NCI-H1417 (cell line): Measurements from ENCODE around the gene MTUS2.

Experiments used
- DNase-seq, 3 experiments: peaks; one replicate each; lab custom pipeline; 2025; lab: John Stamatoyannopoulos, UW

Gene MTUS2

GRCh38 chr13:29452773-29453616, 632.9 kb downstream of the MTUS2 start:
- no peak for DNase-seq

DNA sequence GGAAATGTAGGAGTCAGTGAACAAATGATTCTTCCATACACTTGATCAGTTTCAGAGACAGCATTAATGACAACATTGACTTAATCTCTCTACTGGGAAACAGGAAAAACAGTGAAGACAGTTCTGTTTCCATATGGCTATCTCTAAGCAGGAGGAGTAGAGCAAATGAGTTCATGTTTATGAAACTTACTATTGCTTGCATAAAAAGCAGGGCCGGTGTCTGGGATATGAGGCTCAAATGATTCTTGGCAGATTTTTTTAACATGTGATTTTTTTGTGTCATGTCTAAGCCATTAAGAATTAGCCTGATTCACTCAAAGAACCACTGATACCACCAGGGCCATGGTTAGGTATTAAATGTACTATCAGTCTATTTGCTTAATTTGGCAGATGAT, 633.5 kb downstream of the MTUS2 start:
- no peak for DNase-seq

- peak in 1 of 3 experiments; percentile 1 for DNase-seq
Observed at GRCh38 chr13:29454931-29455481, 634.9 kb downstream of the MTUS2 start.

- DNase-seq, result no peak
Observed at GRCh38 chr13:29456419-29456818, 636.3 kb downstream of the MTUS2 start.

GRCh38 chr13:29457299-29457698, 637.2 kb downstream of the MTUS2 start:
- DNase-seq, result no peak

DNA sequence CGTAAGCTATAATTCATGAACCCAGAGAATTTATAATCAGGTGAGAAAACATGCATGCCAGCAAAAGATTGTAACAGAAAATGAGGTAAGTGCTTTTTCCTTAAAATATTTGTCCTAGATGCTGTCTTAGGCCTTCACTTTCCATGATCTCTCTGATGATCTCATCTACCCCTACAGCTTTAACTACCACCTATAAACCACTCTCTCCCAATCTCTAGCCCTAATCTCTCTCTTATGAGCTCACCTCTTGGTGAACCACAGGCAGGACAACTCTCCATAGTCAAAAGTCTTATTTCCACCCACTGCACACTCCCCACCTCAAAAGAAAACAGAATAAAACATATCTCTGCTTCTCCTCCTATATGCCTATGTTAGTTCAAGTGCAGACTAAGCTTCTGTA, 638.3 kb downstream of the MTUS2 start:
- no peak for DNase-seq

- DNase-seq, result no peak
Observed at GRCh38 chr13:29459813-29460355, 639.7 kb downstream of the MTUS2 start.

DNA sequence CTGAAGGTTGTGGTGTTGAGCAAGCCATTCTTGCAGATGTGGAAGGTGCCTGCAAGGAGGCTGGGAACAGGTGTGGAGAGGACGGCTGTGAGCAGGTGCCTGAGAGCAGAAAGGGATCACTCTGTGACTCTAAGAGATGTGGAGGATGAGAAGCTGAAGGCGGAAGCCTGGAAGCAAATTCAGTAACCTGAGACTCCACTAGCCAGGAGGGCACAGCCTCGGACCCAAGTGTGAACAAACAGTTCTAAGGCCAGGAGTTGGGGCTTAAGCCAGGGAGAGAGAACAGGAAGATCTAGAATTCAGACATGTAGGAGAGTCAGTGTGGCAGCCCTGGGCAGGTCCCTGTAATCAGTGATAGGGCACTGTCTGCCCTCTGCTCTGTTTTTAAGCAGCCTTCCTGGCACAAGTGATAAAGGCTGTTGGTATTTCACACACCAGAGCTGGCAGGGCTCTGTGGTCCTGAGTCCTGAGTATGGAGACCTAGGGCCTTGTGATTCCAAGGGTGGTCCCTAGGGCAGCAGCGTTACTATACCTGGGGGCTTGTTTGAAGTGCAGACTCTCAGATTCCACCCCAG, 644.1 kb downstream of the MTUS2 start:
- DNase-seq, result peak in 1 of 3 experiments; percentile 27

DNA sequence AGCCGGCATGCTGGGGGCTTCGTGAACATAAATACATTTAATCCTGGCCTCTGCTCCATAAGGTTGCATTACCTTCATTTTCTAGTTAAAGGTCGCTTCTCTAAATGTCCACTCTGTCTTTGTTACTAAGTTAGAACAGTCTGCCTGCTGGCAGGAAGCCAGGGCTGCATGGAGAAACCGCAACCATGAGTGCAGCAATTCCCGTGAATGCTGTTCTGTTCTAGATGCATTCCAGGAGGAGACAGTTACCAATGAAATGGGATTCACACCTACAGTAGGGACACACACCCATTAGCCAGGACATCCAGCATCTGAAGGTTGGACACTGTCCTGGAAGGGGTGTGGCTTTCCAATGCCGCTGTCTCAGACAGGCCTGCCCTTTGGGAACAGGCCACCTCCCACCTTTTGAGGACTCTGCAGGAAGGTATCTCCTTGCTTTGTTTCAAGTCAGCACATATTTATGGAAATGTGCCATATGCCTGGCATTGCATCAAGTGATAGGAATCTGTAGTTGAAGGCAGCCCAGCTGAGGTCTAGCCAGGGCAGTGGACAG, 645.7 kb downstream of the MTUS2 start:
- DNase-seq, result peak in 1 of 3 experiments; percentile 28

DNA sequence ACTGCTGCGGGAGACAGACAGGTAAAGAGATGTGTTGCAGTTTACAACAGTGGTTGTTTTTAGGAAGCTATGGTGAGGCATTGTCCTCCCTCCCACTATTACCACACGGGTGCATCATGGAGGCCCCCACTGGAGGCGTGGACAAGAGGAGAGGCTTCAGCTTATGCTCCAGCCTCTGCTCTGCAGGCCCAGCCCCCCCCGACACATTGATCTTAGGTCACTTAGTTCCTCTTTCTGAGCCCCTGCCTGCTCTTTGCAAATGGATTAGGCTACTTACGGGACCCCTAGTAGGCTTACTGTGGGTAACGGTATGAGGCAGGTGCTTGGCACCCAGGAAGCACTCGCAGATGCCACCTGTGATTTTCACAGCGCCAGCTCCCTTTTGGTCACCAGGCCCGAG, 651.4 kb downstream of the MTUS2 start:
- DNase-seq, result no peak

DNA sequence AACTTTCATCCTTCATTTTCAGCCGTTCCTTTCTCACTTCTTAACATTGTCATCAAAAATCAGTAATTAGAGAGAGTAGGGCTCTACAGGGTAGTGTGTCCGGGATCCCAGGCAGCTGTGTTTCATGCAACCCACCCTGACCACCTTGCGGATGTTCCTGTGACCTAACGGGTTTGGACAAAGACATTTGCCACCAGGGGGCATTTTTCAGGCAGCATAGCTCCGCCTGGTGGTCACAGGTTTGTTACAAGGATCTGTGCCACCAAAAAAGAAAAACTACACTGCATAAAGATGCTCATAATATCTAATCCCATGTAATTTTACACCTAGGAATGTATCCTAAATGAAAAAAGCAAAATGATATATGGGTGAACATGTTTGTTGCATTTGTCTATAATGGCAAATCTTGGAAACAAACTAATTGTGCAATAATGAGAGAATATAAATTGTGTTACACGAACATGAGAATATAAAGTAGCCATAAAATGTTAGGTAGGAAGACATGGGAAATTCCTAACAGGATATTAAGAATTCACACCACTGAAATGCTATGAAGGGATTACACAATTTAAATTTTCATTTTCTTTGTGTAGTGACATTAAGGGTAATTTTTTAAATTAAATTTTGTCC, 652.3 kb downstream of the MTUS2 start:
- peak in 2 of 3 experiments; percentile 6 to 10 for DNase-seq

DNA sequence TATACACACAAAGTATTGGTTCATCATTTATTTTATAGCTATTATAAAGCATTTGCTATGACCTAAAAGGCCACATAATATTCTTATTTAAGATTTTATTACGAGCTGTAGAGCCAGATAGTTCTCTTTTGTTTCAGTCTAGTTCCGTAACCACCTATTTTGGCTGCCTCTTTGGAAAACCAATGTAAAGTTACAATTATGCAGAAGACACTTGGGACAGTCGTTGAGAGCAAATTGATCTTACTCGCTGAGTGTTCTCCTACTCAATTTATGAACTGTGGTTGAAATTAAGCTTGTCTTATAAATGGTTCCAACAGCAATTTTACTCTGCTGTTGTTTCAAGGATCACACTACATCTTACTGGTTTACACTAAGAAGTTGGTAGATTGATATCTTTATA, 653.0 kb downstream of the MTUS2 start:
- DNase-seq, result no peak

DNA sequence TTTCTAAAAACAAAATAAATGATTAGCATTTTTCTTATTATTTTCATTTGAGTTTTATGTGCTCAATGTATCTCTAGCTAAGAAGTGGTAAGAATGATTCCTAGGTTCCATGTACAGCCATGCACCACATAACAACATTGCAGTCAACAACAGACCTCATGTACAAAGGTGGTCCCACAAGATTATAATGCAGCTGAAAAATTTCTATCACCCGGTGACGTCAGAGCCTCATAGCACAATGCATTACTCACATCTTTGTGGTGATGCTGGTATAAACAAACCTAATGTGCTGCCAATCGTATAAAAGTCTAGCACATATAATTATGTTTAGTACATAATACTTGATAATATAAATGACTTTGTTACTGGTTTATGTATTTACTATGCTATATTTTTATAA, 654.9 kb downstream of the MTUS2 start:
- no peak for DNase-seq

GRCh38 chr13:29476046-29476445, 655.9 kb downstream of the MTUS2 start:
- no peak for DNase-seq

DNA sequence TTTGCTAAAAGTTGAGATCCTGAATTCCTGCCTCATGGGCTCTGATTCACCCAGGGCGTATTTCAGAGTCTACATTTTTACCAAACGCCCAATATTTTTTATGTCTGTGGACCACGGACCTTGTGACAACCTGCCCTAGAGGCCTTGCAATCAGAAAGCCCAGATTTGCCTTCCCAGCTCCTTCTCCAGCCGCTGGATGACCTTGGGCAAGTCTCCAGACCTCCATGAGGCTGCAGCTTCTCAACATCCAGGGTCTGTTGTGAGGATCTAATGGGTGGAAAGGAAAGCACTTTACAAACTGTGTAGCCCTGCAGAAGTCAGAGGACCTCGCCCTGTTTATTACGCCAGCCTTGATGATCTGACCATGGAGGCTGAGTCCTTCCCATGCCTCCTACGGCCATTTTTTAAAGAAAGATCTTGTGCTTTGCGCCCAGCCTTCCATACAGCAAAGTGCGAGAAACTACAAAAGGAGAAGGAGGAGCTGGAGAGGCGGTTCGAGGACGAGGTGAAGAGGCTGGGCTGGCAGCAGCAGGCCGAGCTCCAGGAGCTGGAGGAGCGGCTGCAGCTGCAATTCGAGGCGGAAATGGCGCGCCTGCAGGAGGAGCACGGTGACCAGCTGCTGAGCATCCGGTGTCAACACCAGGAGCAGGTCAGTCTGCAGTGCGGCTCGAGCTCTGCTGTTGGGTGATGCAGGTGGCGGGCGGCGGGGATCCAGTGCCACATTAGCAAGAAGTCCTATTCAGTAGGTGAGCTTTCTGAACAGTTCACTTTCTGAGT, 659.8 kb downstream of the MTUS2 start:
- DNase-seq, result peak in 1 of 3 experiments; percentile 79

DNA sequence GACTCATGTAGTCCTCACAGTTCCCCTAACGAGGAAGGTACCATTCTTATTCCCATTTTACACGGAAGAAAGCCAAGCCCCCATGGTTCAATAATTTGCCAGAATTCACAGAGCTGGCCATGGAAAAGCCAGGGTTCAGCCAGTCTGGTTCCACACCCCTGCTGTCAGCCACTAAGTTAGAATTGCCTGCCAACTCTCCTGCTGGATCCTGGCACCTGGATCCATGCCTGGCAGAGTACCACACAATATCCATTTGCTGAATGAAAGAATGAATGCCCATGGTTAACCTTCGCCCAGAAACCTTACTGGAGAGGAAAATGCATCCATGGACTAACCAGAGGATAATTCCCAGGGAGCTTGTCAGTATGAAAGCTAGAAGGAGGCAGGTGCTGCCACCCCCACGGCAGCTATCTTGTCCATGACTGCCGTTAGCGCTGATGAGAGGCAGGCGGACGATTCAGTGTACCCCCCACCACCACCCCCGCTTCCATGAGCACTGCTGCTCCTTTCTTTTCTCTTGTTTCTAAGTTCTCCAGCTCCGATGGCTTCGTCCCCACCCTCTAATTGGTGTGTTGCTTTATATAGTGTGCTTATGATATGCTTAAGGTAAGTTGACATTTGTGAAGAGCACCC, 660.9 kb downstream of the MTUS2 start:
- DNase-seq, result peak in 2 of 3 experiments; percentile 4 to 41

- DNase-seq, result no peak
Observed at GRCh38 chr13:29481603-29482002, 661.5 kb downstream of the MTUS2 start.

GRCh38 chr13:29482504-29482903, 662.4 kb downstream of the MTUS2 start:
- no peak for DNase-seq

- no peak for DNase-seq
Observed at GRCh38 chr13:29483211-29483610, 663.1 kb downstream of the MTUS2 start.

DNA sequence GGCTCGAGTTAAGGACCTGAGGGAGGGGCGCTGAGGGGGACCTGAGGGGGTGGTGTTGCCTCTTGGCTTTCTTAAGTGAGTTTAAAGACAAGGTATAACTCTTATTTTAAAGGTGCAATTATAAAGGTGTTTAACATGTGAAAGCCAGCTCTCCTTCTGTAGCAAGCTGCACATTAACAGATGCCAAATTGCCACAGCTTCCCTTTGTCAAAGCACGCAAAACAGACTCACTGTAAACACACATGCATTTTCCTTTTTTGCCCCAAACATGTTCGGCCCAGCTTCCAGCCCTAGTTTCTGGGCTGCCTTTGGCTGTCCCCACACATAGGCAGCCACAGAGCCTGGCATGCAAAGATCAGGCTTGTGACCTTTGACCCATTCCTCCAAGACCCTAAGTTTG, 663.5 kb downstream of the MTUS2 start:
- DNase-seq, result no peak

GRCh38 chr13:29484236-29484635, 664.1 kb downstream of the MTUS2 start:
- peak in 2 of 3 experiments; percentile 2 to 84 for DNase-seq
